ENCODE measurements around the gene PIK3CB. TPM values are rescaled to one million over a fixed set of nuclear protein-coding genes. Genes with fewer than 3 reads are reported as not detected.

Gene PIK3CB
- total and polyA plus RNA-seq, 2 of the 8 experiments (the other 6 are each of a cell fraction or from before 2014, with no cell fraction given), result 8.3 to 35.2 TPM

DNA sequence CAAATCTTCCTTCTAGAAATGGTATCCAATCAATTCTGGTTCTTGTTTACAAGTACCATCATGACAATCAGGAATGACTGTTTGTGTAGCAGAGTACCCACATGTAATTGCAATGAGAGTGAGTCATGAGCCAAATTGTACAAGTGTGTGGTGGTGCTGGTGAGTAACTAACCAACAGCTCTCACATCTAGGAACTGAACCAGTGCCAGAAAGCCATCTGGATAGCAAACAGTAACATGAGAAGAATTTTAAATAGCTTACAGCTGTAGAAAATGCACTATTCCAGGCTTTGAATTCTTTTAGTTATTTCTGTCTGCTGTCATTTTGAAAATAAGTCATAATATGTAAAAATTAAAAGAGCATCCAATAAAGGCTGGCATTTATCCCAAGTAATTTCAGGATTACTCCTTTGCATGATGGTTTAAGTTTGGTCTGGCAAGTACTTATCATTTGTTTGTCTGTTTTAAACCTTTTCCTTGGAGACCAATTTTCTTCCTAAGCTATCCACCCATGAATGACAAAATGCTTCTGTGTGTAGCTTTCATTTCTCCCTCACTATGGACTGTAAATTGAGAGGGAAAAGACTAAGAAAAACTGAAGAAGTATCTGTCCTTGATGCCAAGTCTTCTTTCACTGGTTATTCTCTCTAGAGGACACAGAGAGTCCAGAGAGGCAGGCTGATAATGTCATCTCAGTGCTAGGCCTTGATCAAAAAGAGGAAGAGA lies 60.0 kb downstream of the PIK3CB start:
- Histone ChIP-seq H4K20me1 (replicated peaks in 1 of 2; ENCODE audit: control insufficient read depth in 1 of 2, insufficient read depth in 2 of 2, low read length in 2 of 2) (peaks cover 0 to 3% of the 10 kb centered on the region in 2 experiments), H2BK15ac (ENCODE audit: low read length) (no peak overlapping the region), H3K9me3 (ENCODE audit: insufficient read depth in 2 of 2, low read depth in 1 of 2, low read length in 1 of 2) (no peaks in the 10 kb centered on the region), H2BK5ac (ENCODE audit: low read depth, low read length) (no peak overlapping the region), H2AFZ (ENCODE audit: low read length) (no peak overlapping the region), H4K91ac (replicated peaks; ENCODE audit: insufficient read length, low read length) (no peak overlapping the region), H3K23me2 (ENCODE audit: low read depth, low read length) (no peaks in the 10 kb centered on the region), H2BK120ac (replicated peaks; ENCODE audit: low read depth, low read length) (no peak overlapping the region), H2BK20ac (ENCODE audit: low read length) (no peak overlapping the region), H2AK5ac (ENCODE audit: low read depth, low read length) (no peak overlapping the region), H4K8ac (ENCODE audit: extremely low read depth, insufficient read depth, low read length) (no peak overlapping the region), H4K5ac (ENCODE audit: insufficient read length, low read depth, low read length) (no peak overlapping the region), H3K4me3 (ENCODE audit: extremely low read depth in 1 of 4, insufficient read depth in 2 of 4, low read depth in 3 of 4, low read length in 4 of 4) (no peak overlapping the region), H3K4me2 (ENCODE audit: insufficient read depth in 1 of 2, low read depth in 2 of 2, low read length in 2 of 2) (no peak overlapping the region), H3K27ac (ENCODE audit: low read depth, low read length) (no peak overlapping the region), H3K27me3 (replicated peaks in 1 of 4; ENCODE audit: control insufficient read depth in 3 of 4, extremely low read depth in 1 of 4, insufficient read depth in 3 of 4, low read length in 3 of 4) (no peaks in the 10 kb centered on the region), H3K79me1 (ENCODE audit: low read depth, low read length) (peaks cover 7% of the 10 kb centered on the region), H3K56ac (replicated peaks; ENCODE audit: insufficient read length, low read depth, low read length) (no peak overlapping the region), H3K23ac (ENCODE audit: insufficient read length) (no peak overlapping the region), H3K9ac (replicated peaks in 1 of 4; ENCODE audit: extremely low read depth in 1 of 4, low read depth in 3 of 4, low read length in 3 of 4) (no peak overlapping the region), H2BK12ac (ENCODE audit: low read depth, low read length) (no peak overlapping the region), H3K79me2 (ENCODE audit: control insufficient read depth in 1 of 2, insufficient read depth in 2 of 2, low read length in 2 of 2) (peaks cover 0 to 22% of the 10 kb centered on the region in 2 experiments; a peak in 3 of 4 replicates), H3K18ac (ENCODE audit: extremely low read depth, low read length) (no peak overlapping the region), H3K4ac (replicated peaks; ENCODE audit: insufficient read length, low read depth, low read length) (no peak overlapping the region), H3K4me1 (replicated peaks in 1 of 4; ENCODE audit: control insufficient read depth in 3 of 4, insufficient read depth in 4 of 4, low read length in 3 of 4) (no peaks in the 10 kb centered on the region), H3K36me3 (ENCODE audit: control insufficient read depth in 2 of 4, insufficient read depth in 4 of 4, low read length in 3 of 4) (0 out of 8 replicates have a peak, but pooled peaks cover 0 to 5% (median 0%) of the 10 kb centered on the region in 4 experiments), H3K14ac (ENCODE audit: insufficient read length) (no peak overlapping the region)
- POLR2A ChIA-PET (ENCODE audit: partially characterized antibody), result no interaction called here
- DNase-seq (ENCODE audit: low read depth in 1 of 2, low spot score in 2 of 2) (peak in 1 of 2 experiments; percentile 4), FAIRE-seq (no peak)
- CTCF ChIA-PET (ENCODE audit: partially characterized antibody), result interaction anchor here (2.9 kb wide), 1 partner anchor 141 kb away, joined by 9 read pairs; no protein-coding TSS in a partner anchor
- no peak for TF ChIP-seq RFX5 (IDR thresholded peaks at IDR 0.05; ENCODE audit: borderline replicate concordance, low read depth, low read length)
- no peak for TF ChIP-seq JUND (IDR thresholded peaks at IDR 0.05; ENCODE audit: low read length)
- TF ChIP-seq HDAC2 (IDR thresholded peaks at IDR 0.05; ENCODE audit: borderline replicate concordance in 1 of 2, low read depth in 2 of 2, low read length in 2 of 2), result no peak
- no peak for TF ChIP-seq KDM1A (IDR thresholded peaks at IDR 0.05; ENCODE audit: borderline replicate concordance, low read length)
- TF ChIP-seq TEAD4 (IDR thresholded peaks at IDR 0.05; ENCODE audit: low read depth, low read length), result no peak
- TF ChIP-seq SIX5 (IDR thresholded peaks at IDR 0.05; ENCODE audit: low read depth, low read length), result no peak
- no peak for TF ChIP-seq TAF7 (optimal IDR thresholded peaks at IDR 0.05; ENCODE audit: borderline replicate concordance, low read depth, low read length)
- no peak for TF ChIP-seq MAFK (IDR thresholded peaks at IDR 0.05; ENCODE audit: low read depth, low read length)
- no peak for TF ChIP-seq KDM5A (IDR thresholded peaks at IDR 0.05; ENCODE audit: low read length)
- no peak for TF ChIP-seq TAF1 (IDR thresholded peaks at IDR 0.05; ENCODE audit: low read depth, low read length)
- TF ChIP-seq, protein P1, sequence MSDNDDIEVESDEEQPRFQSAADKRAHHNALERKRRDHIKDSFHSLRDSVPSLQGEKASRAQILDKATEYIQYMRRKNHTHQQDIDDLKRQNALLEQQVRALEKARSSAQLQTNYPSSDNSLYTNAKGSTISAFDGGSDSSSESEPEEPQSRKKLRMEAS (IDR thresholded peaks at IDR 0.05), result no peak
- no peak for TF ChIP-seq RAD21 (IDR thresholded peaks at IDR 0.05 in 1 of 2, conservative IDR thresholded peaks at IDR 0.05 in 1 of 2; ENCODE audit: low read depth in 2 of 2, low read length in 2 of 2)
- TF ChIP-seq EZH2 (IDR thresholded peaks at IDR 0.05; ENCODE audit: low read depth, low read length, severe bottlenecking), result no peak
